GM12875 (cell line): ENCODE results near the gene TBCA.

Experiments used
- H3K4me3 ChIP-seq: one replicate; pipeline ENCODE4 v1.5.1; 2011; ENCODE audit warnings: low read depth, low read length, control low read depth
- TF ChIP-seq, protein P1 (sequence below): IDR thresholded peaks from 2 replicates; pipeline ENCODE4 v1.5.1; 2011; ENCODE audit warnings: low read depth, mild to moderate bottlenecking, control low read depth, inconsistent platforms, low read length, moderate library complexity, borderline replicate concordance; ENCODE audit not compliant: insufficient read depth

TBCA gene

DNA sequence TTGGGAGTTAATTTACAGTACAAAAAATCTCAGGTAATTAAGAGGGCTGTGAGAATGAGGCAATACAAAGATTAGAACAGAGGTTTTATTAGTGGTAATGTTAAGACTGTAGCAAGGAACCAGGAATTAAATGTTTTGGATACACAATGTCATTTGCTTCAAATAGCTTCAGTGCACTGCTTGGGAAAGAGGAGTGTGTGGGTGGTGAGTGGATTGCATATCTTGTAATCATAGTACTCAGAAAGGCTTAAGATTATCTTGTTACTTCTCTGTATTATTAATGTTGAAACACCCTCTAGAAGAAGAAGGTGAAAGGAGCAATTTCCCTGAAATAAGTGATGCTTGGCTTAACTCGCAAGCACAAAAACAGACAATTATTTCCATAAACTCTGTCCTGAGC, 21.0 kb upstream of the TBCA start:
- TF ChIP-seq, protein P1, sequence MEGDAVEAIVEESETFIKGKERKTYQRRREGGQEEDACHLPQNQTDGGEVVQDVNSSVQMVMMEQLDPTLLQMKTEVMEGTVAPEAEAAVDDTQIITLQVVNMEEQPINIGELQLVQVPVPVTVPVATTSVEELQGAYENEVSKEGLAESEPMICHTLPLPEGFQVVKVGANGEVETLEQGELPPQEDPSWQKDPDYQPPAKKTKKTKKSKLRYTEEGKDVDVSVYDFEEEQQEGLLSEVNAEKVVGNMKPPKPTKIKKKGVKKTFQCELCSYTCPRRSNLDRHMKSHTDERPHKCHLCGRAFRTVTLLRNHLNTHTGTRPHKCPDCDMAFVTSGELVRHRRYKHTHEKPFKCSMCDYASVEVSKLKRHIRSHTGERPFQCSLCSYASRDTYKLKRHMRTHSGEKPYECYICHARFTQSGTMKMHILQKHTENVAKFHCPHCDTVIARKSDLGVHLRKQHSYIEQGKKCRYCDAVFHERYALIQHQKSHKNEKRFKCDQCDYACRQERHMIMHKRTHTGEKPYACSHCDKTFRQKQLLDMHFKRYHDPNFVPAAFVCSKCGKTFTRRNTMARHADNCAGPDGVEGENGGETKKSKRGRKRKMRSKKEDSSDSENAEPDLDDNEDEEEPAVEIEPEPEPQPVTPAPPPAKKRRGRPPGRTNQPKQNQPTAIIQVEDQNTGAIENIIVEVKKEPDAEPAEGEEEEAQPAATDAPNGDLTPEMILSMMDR: no peak
- H3K4me3 ChIP-seq: no peak overlapping the region

DNA sequence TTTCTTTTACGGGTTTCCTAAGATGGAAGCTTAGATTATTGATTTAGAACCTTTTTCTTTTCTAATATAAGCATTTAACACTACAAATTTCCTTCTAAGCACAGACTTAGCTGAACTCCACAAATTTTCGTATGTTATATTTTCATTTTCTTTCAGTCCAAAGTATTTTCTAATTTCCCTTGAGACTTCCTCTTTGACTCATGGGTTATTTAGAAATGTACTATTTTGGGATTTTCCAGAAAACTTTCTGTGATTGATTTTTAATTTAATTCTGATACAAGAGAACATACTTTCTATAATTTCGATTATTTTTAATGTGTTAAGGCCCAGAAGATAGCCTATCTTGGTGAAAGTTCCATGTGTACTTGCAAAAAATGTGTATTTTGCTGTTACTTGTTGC, 19.7 kb upstream of the TBCA start:
- TF ChIP-seq, protein P1: no peak
- no peak overlapping the region for H3K4me3 ChIP-seq

- no peak overlapping the region for H3K4me3 ChIP-seq
Measured at GRCh38 chr5:77795268-77795667, 19.1 kb upstream of the TBCA start.

DNA sequence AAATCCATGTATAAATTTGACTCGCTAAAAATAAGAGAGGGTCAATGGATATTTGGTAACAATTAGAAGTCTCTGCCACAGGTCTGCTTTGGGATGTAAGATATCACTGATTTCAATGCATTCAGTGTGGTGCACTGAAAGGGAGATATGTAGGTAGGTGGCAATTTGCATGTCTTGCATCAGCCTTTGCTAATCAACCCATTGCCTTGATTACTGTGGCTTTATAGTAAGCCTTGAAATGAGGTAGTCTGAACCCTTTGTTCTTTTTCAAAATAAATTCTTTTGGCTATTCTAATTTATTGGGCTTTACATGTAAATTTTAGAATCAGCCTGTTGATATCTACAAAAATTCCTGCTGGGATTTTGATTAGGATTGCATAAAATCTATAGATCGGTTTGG, 15.8 kb upstream of the TBCA start:
- no peak overlapping the region for H3K4me3 ChIP-seq
- TF ChIP-seq, protein P1: no peak

More at GRCh38 chr5:77795268-77795667, 19.1 kb upstream of the TBCA start:
- TF ChIP-seq, protein P1: no peak

DNA sequence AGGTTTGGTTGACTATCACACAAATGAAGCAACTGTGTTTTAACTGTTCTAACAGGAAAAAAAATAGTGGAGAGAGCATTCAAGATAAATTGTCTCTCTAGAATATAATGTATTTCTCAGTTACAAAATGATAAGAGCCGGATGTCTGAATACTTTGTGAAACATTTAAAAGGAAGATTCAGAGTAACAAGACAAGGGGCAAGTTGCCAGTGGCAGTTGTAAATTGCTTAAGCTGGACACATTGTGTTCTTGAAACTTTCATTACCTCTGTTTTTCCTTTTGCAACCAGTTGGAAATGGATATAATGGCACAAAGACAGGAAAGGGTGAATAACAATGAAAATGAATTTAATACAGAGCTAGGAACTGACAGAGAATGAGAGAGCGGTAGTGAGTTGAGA, 15.2 kb upstream of the TBCA start:
- no peak overlapping the region for H3K4me3 ChIP-seq
- TF ChIP-seq, protein P1: no peak

- H3K4me3 ChIP-seq: no peak overlapping the region
Measured at GRCh38 chr5:77785229-77785628, 9.1 kb upstream of the TBCA start.

GRCh38 chr5:77784735-77785134, 8.6 kb upstream of the TBCA start:
- TF ChIP-seq, protein P1: no peak
- H3K4me3 ChIP-seq: no peak overlapping the region

More at GRCh38 chr5:77785229-77785628, 9.1 kb upstream of the TBCA start:
- TF ChIP-seq, protein P1: no peak
